ENCODE measurements around the gene CDH11.

Gene CDH11, protein sequence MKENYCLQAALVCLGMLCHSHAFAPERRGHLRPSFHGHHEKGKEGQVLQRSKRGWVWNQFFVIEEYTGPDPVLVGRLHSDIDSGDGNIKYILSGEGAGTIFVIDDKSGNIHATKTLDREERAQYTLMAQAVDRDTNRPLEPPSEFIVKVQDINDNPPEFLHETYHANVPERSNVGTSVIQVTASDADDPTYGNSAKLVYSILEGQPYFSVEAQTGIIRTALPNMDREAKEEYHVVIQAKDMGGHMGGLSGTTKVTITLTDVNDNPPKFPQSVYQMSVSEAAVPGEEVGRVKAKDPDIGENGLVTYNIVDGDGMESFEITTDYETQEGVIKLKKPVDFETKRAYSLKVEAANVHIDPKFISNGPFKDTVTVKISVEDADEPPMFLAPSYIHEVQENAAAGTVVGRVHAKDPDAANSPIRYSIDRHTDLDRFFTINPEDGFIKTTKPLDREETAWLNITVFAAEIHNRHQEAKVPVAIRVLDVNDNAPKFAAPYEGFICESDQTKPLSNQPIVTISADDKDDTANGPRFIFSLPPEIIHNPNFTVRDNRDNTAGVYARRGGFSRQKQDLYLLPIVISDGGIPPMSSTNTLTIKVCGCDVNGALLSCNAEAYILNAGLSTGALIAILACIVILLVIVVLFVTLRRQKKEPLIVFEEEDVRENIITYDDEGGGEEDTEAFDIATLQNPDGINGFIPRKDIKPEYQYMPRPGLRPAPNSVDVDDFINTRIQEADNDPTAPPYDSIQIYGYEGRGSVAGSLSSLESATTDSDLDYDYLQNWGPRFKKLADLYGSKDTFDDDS

DNA sequence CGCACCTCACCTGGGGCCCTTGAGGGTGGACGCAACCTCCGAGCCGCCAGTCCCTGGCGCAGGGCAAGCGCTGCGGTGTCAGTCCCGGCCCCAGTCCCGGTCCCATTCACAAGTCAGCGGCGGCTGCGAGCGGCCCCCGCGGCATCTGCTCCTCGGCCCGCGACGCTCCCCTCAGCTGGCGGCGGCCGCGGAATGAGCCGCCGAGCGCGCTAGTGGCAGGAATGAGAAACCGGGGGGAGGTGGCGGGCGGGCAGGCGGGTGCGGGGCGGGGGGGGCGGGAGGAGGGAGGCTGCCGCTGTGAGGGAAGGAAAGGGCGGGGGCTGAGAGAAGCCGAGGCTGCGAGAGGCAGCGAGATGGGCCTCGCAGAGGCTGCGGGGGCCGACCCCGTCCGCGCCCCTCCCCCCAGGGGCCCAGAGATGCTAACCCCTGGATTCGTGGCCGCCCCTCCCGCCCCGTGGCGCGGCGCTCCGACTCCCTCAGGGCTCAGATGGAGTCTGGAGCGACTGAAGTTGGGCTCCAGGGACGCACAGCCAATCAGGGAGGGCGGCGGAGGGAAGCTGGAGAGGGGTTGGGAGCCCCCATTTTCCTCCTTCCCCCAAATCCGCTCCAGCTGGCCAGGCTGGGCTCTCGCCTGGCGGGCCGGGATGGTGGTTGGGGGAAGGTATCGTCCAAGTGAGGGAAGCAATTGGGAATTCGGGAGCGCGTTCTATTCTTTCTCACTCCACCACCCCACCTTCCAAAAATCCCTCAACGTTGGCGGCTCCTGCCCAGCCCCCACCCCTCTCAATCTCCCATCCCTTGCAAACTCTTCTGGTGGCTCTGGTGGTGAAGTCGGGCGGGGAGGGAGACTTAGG, at the start of gene CDH11:
TSS of gene CDH11 (minus strand) at position 194 of the 854 bp plus-strand sequence. CDS start 117,194 bp downstream, outside the sequence.
- no peak for DNase-seq (ENCODE audit: low read depth)

DNA sequence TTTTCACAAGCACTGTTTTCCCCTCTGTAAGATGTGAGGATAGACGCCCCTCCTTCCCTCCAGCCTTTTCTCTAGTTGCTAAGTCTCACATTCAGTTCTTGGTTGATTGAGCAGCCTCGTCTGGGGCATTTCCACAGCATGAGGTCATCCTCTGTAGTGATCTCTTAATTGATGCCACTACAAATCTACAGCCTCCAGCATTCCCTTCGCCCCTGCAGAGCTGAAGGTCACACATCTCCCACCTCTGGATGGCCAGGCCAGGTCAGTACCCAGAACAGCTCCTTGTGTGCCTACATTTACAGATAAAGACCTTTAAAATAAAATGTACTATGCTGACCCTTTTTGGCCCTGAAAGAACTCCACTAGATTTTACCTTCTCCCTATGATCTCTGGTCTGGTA, 32.5 kb upstream of the CDH11 start:
- no peak for DNase-seq (ENCODE audit: low read depth)

DNA sequence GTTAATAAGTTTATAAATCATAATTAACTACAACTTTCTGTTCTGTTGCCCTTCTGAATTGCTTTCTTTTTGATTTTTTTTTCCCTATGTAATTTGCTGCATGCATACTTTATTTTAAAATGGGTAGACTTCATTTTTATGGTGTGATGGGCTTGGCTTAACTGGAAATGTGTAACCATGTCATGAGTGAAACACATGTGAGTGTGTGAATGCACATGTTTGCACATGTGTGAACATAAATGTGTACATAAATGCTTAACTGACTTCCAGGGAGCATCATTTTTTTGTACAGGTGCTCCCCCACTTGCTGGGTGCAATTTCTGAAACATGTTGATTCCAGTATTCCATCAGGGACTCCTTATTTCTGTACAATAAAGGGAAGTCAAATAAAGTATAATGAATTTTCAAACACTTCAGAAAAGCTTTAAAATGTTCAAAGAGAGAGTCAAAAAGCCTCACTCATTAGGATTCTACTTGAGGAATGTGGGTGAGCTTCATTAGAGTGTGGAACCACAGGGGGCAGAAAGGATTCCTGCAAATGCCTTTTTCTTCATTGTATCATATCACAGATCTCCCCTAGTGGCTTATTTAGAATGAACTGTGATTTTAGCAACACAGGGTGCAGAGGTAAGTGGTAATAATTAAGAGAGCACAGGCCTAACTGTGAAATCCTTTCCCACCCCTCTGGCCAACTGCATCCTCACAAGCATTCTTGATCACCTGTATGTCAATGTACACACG, 31.7 kb upstream of the CDH11 start:
- DNase-seq (ENCODE audit: low read depth), result no peak

DNA sequence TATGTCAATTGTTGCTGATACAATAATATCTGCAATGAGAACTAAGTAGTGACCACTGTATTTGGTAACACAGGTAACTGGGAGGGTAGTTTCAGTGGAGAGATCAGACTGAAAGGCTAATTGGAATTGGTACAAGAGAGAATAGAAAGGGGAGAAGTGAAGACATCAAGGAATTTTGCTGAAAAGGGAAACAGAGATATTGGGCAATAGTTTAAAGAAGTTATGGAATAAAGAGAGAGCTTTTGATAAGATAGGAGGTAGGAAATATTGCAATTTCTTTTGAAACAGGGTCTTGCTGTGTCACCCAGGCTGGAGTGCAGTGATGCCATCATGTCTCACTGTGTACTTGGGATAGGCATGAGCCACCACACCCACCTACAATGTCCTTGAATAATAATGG, 26.9 kb upstream of the CDH11 start:
- DNase-seq (ENCODE audit: low read depth), result no peak

DNA sequence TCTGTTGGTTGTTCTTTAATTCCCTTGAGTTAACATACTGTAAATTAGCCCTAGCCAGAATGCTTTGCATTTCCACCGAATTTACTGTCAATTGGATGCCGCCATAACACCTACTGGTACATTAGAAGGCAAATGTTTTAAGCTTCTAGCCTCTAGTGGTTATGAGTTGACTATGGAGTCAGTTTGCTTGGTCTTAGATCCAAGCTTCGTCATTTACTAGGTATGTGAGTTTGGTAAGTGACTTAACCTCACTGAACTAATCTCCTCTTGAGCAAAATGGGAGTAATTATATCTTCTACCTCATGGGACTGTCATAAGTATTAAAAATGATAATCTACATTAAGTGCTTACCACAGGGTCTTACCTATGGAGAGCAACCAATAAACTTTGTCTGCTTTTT, 20.4 kb upstream of the CDH11 start:
- no peak for DNase-seq (ENCODE audit: low read depth)

DNA sequence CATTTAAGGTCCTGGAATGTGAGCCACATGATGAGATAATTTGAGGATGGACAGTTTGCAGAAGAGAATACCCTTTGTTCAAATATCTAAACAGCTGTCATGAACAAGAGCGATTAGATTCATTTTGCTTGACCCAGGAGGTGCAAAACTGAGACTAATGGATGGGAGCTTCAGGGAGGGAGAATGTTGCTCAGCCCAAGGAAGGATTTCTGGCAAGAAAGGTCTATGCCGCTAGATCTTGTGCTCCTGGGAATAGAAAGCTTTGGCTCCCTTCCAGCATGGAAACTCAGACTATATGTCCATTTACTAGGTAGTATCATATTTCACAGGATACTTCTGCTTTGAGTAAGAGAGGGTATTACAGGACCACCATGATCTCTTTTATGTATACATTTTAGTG, 14.8 kb upstream of the CDH11 start:
- no peak for DNase-seq (ENCODE audit: low read depth)

DNA sequence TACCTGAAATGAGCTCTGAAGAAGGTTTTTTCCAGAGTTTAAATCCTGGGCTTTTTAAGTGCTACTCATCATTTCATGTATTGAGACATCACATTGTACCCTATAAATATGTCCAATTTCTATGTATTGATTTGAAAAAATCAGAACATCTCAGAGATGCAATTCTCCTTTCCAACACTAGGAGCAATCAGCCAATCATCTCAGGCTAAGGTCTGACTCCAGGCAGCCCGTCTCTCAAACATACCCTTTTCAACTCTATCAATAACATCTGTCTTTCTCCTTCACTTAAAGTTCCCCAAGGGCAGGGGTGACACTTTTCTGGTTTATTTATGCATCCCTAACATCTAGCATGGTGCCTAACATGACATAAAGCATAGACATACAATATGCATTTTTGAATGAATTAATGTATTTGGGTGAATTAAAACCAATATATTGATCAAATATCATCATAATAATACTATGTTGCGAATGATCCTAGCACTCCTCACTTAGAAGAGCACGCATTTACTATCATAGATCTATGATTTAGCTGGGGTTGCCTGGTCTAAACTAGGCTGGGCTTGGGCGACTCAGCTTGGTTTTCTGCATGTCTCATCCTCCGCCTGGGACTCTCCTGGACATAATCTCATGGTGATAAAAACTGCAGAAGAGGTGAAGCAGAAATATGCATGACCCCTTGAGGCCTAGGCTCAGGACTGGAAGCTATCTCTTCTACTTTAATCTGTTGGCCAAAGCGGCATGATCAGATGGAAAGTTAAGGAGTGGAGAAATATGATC, 5.2 kb upstream of the CDH11 start:
- no peak for DNase-seq (ENCODE audit: low read depth)

DNA sequence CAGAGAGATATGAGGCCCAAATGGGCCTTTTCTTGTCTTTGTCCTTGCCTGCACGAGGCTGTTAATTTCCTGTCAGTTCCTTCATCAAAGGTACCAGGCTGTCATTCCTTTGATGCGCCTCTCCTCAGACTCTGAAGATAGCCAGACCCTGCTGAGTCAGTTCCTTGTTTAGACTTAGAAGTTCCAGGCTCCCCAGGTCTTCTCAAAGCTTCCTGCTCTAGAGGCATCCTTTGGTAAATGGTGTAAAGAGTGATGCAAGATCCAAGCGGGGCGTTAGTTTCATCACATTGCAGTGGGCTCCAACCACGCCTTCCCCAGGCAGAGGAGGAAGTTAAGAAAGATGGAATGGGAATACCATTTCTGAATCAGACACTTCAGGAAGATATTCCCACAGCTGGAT, 4.0 kb upstream of the CDH11 start:
- no peak for DNase-seq (ENCODE audit: low read depth)

DNA sequence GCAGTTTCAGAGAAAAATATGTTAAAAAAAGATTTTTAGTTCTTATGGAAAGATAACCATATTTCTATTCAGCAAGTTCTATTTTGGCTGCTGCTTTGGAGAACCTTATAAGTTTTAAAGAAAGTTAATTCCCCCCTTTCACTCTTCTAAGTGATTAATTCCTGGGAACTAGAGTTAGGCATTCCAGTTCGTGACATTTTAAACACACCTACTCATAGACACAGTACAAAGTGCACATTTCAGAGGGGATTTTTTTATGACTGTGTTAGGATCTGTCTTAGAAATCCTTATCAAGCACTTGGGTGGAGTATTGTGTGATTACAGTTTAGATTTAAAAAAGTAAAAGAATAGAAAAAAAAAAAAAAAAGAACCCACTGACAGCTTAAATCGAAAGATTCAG, 3.5 kb upstream of the CDH11 start:
- no peak for DNase-seq (ENCODE audit: low read depth)

DNA sequence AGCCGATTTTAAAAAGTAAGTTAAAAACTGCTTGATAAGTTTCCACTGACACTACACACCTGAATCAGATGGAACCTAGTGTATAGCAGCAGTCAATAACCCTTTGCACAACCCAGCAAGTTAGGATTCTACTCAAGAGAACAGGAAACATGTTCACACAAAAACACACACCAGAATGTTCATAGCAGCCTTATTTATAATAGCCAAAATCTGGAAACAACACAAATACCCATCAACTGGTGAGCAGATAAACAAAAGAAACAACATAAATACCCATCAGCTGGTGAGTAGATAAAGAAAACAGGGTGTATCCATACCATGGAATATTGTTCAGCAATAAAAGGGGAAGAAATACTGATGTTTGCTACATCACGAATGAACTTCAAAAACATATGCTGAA, 2.7 kb upstream of the CDH11 start:
- no peak for DNase-seq (ENCODE audit: low read depth)

DNA sequence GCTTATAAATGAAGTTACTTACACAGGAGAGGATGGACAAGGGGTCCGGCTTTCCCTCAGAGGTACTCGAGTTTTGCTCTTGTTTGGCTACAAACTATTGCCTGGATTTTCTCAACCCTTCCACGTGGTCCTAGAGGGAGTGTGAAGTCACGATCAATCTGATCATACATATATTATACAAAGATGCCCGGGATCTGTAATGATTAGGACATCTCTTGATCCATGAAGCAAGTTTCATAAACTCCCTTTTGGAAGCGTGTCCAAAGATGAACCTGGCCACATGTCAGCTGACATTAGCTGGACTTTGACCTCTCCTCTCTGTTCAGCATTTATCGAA, 2.3 kb upstream of the CDH11 start:
- DNase-seq (ENCODE audit: low read depth), result no peak

DNA sequence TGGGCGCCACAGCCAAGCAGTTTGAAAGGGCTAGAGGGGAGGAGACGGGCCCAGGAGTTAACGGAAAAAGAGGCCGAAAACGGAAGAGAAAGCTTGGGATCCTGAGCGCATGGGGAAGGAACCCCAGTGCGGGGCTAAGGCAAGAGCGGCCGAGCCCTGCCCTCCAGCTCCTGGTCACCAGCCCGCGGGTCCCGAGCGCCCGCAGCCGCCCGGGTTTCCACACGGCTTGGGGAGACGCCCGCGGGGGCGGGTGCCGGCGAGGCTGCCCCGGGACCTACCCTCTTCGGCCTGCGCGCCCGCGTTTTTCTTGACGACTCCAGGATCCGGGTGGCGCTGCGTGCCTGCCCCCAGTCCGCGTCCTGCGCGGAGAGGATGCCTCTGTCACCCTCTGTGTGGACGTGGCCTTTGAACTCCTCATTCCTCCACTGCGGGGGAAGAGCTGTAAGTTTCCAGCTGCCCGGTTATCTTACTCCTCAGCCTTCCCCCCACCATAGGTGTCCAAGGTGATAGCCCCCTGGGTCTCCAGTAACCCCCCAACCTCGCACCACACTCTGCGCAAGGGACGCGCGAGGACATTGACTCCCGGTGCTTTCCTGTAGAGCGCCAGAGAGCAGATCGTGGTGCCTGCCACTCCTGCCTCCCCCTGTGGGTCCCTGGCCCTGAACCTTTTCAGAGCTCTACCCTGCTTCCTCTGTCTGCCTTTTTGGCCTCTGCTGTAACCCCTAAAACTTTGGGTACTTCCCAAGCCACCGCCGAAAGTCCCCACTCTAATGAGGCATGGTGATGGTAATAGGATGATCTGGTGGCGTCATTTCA, 1.7 kb upstream of the CDH11 start:
- DNase-seq (ENCODE audit: low read depth), result no peak

DNA sequence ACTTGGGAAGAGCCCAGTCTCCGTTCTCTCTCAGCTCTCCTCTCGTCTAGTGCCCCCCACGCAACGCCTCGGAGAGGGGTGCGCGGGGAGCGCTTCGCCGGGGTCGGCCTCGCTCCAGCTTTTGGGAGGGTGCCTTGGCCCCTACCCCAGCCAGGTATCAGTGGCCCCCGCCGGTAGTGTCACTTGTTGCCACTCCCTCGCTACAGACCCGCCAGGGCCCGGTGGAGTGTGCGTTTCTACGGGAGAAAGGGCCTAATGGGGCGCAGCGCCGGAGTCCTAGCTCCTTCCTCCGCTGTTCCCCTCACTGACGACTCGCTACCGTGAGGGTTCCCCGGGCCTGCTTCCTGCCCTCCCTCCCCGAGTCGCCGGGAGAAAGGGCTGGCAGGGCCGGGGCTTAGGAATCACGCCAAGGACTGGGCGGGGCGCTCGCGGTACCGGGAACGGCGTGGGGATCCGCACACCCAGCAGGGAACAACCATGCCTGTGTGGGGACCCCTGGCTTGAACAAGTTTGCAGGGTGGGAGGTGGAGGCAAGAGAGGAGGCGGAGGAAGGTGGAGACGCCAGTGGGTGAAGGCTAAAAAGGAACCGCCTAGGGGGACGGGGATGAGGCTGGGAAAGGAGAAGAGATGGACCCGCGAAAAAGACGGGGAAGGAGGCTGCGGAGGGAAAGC, 997 bp upstream of the CDH11 start:
- DNase-seq (ENCODE audit: low read depth), result no peak

DNA sequence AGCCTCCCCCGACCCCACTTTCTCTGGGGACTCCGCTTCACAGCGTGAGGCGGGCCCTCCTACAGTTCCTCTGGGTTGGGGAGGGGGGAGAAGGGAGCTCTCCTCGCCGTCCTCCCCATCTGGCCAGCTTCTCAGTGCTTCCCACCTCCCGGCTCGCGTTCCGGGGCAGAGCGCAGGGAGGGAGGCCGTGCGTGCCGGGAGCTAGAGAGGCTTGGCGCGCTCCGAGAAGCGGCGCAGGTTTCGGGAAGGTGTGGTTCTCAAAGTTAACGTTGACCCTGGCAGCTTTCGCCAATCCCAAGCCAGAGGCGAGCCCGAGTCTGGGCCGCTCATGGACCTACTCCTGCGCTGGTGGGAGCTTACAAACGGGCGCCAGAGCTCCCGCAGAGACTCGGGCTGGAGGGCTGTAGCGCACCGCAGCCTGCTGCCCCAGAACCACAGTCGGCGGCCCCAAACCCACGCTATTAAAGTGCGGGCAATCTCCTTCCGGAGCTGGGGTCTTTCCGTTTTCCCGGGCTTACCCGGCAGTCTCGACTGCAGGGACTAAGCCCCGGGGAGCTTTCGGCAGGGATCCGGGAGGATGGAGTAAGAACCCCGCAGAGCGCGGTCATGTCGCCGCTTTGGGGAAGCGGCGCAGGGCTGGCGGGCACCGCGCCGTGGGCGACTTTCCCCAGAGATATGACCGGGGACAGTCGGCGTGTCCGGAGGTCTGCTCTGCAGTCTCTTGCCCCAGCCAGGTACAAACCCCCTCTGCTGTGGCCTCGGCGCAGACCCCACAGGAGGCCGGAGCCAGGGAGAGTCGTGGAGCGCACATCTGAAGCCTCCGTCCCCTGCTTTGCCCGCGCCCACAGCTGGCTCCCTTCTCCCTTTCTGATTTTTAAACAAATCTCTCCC, 787 bp downstream of the CDH11 start:
- DNase-seq (ENCODE audit: low read depth), result no peak

DNA sequence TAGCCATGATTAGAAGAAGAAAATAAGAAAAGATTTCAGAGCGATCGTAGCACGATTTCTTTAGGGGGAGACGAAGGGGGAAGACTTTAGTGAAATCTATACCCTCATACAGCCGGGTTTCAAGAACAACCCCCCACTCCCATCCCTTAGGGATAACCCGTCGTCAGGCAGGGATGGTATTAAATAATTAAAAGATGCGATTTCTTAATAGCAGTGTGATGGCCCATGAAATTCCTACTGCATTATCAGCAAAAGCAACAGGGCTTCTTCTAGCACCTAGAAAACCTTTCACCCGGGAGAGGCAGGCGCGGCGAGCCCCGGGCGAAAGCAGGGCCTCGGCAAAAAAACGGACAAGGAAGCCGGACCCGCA, 1.4 kb downstream of the CDH11 start:
- DNase-seq (ENCODE audit: low read depth), result no peak

DNA sequence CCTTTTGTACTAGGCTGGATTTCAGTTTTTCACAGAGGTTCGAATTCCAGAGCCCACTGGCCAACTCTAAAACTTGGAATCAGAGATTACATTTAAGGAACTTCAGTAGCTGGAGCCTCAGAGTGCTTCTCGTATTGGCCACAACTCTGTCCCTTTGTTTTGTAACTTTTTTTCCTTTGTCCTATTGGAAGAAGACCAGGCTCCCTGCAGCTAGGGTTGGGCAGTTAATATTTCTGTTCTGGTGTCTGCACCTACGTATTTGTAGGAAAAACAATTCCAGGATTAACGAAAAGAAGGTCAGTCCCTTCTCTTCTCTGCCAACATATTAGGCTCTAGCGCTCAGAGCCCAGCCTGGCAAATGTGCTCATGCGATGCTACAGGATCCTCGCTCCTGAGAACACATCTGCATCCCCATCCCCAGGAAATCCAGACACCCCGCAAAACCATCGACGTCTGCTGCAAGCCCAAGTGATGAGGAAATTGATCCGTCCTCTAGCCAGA, 1.9 kb downstream of the CDH11 start:
- no peak for DNase-seq (ENCODE audit: low read depth)

DNA sequence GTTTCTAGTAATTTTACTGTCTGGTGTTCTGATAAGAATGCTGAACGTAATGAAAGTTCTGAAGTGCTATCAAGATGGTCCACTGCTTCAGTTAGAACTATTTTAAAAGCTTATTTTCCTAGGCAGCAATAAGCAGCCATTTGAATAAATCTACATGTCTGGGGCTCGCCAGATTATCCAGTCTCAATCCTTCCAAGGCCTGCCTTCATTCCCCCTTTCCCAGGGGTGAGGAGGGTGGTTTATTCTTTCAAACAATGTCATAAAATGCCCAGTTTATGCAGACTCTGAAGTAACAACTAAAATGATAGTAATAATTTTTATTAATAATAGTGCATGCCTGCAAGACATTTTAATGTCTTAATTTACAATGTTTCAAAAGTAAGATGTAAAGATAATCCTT, 2.4 kb downstream of the CDH11 start:
- no peak for DNase-seq (ENCODE audit: low read depth)

DNA sequence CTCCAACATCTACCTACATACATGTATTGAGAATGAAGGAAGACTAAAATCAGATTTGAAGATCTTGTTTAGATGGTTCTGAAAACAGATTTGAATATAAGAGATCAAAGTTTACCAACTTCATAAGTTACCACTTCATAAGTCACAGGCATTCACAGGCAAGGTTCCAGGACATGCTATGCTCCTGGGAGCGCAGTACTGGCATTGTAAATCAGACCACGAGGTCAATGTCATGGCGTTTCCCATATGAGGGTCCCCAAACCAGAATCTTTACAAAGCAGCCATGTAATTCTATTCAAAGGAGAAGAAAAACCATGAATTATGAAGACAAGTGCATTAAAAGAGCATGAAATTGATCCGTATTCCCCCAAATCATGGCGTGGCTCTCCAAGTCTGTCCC, 3.0 kb downstream of the CDH11 start:
- DNase-seq (ENCODE audit: low read depth), result no peak
